GM13976 (cell line): ENCODE results near the gene EXD2.

Experiments used
- DNase-seq: peaks from one replicate; pipeline ENCODE4 v3.0.0; 2012; ENCODE audit warnings: low spot score
- CTCF ChIP-seq: IDR thresholded peaks from 2 replicates; pipeline ENCODE4 v1.5.1; 2012; ENCODE audit warnings: borderline replicate concordance, mild to moderate bottlenecking; ENCODE audit not compliant: insufficient read depth; ENCODE audit errors: extremely low read depth, missing control alignments, control extremely low read depth
- in situ Hi-C: fragments of 300-500 bp; cut with MboI; formaldehyde crosslinking; loops from one replicate; pipeline ENCODE4 v1.12.0; 2022; ENCODE audit warnings: low sequenced_read_pairs, mixed read lengths, inconsistent platforms; ENCODE audit not compliant: unreplicated experiment

The EXD2 gene

GRCh38 chr14:69281450-69282169, 90.3 kb downstream of the EXD2 start:
- in situ Hi-C loops: no loop called here
- no peak for TF ChIP-seq CTCF
- DNase-seq: peak; percentile 67

- in situ Hi-C loops: no loop called here
- no peak for DNase-seq
- no peak for TF ChIP-seq CTCF
Measured at GRCh38 chr14:69282448-69282847, 91.2 kb downstream of the EXD2 start.

- in situ Hi-C loops: no loop called here
- no peak for TF ChIP-seq CTCF
- peak; percentile 2 for DNase-seq
Measured at GRCh38 chr14:69284170-69284569, 92.9 kb downstream of the EXD2 start.

GRCh38 chr14:69285661-69286255, 94.5 kb downstream of the EXD2 start:
- in situ Hi-C loops: no loop called here
- TF ChIP-seq CTCF: no peak
- no peak for DNase-seq

- DNase-seq: no peak
- in situ Hi-C loops: no loop called here
- TF ChIP-seq CTCF: no peak
Measured at GRCh38 chr14:69287098-69288010, 96.1 kb downstream of the EXD2 start.

GRCh38 chr14:69288011-69288771, 96.9 kb downstream of the EXD2 start:
- in situ Hi-C loops: no loop called here
- DNase-seq: no peak
- TF ChIP-seq CTCF: no peak
